ENCODE data around the gene CASK.

- TF ChIP-seq POLR2AphosphoS5 (IDR thresholded peaks at IDR 0.05) (no peak), CTCF (IDR thresholded peaks at IDR 0.05) (no peak)
Measured at GRCh38 chrX:41935832-41936231, 12.5 kb upstream of the CASK start.

Measured in prostate gland (tissue), 2 donors.